Mammary epithelial cell (primary cell): Measurements from ENCODE around the gene TRPV5.

ENCODE experiments used
- CTCF ChIP-seq, 2 donors: IDR thresholded peaks in 1 of 2; conservative IDR thresholded peaks in 1 of 2; 2 replicates each; pipeline ENCODE4 v1.5.1; 2011 to 2012; ENCODE audit warnings: inconsistent platforms in 2 of 2, low read length in 2 of 2, mild to moderate bottlenecking in 2 of 2, control low read depth in 1 of 2, low read depth in 1 of 2; ENCODE audit not compliant: insufficient read depth in 1 of 2; ENCODE audit errors: extremely low read depth in 1 of 2
- EZH2 ChIP-seq: IDR thresholded peaks from 2 replicates; pipeline ENCODE4 v1.6.1; 2012; ENCODE audit warnings: low read length, inconsistent platforms, borderline replicate concordance

- TF ChIP-seq EZH2 (no peak), CTCF (conservative IDR thresholded peaks at IDR 0.05 in 1 of 2, IDR thresholded peaks at IDR 0.05 in 1 of 2; ENCODE audit: extremely low read depth in 1 of 2, insufficient read depth in 1 of 2, low read depth in 1 of 2, low read length in 2 of 2) (peak; percentile 92 to 97)
Observed at GRCh38 chr7:142880876-142881505, 52.6 kb downstream of the TRPV5 start.
